GM13977 (cell line): ENCODE measurements around the gene ACP4.
"Not testable (repeated sequence)": the region's sequence is repeated elsewhere in the genome, so short reads cannot be mapped to it uniquely, and the experiment has no call there.

ENCODE experiments used
- DNase-seq: peaks from one replicate; pipeline ENCODE4 v3.0.0; 2012; ENCODE audit warnings: low spot score
- CTCF ChIP-seq: IDR thresholded peaks from 2 replicates; pipeline ENCODE4 v1.5.1; 2012; ENCODE audit warnings: mild to moderate bottlenecking, control low read depth; ENCODE audit not compliant: insufficient read depth; ENCODE audit errors: extremely low read depth, missing control alignments
- in situ Hi-C: fragments of 300-500 bp; cut with MboI; formaldehyde crosslinking; loops from one replicate; pipeline ENCODE4 v1.12.0; 2022; ENCODE audit warnings: low sequenced_read_pairs, low pct_unique_long_range_greater_than_20kb, mixed read lengths, inconsistent platforms; ENCODE audit not compliant: unreplicated experiment

The ACP4 gene

DNA sequence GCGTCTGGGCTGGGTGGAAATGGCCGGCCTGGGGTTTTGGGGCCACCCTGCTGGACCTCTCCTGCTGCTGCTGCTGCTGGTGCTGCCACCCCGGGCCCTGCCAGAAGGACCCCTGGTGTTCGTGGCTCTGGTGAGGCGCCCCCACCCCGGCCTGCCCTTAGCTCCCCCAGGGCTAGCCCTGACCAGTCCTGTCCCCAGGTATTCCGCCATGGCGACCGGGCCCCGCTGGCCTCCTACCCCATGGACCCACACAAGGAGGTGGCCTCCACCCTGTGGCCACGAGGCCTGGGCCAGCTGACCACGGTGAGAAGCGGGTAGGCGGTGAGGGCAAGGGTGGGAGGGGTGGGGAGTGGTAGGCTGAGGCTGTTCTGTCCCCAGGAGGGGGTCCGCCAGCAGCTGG, at the start of gene ACP4:
Gene ACP4, plus strand, starts transcription at position 20 of the 400 bp plus-strand sequence. Its CDS starts 0 bp downstream, at position 20.
- in situ Hi-C loops = loop anchor here (10.0 to 25.0 kb wide), 3 partner anchors 124 to 428 kb away; partner anchors contain the start of genes KLK4 and NAPSA
- no peak for TF ChIP-seq CTCF

GRCh38 chr19:50741179-50741933, 48.9 kb upstream of the ACP4 start:
- no peak for DNase-seq
- in situ Hi-C loops = no loop called here
- TF ChIP-seq CTCF = no peak

More for the DNA sequence above, at the start of gene ACP4:
- no peak for DNase-seq

DNA sequence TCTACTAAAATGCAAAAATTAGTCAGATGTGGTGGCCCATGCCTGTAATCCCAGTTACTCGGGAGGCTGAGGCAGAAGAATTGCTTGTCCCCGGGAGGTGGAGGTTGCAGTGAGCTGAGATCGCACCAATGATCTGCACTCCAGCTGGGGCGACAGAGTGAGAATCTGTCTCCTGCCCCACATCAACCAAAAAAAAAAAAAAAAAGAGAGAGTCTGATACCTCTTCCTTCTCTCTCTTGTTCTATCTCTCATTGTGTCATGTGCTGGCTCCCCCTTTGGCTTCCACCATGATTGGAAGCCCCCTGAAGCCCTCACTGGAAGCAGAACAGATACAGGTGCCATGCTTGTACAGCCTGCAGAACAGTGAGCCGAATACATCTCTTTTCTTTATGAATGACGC, 46.7 kb upstream of the ACP4 start:
- no peak for TF ChIP-seq CTCF
- no peak for DNase-seq
- in situ Hi-C loops = no loop called here

- no peak for DNase-seq
- TF ChIP-seq CTCF = no peak
- in situ Hi-C loops = no loop called here
These were observed 45.0 kb upstream of the ACP4 start for GRCh38 chr19:50745221-50745620.

GRCh38 chr19:50747141-50747540, 43.1 kb upstream of the ACP4 start:
- in situ Hi-C loops, DNase-seq: not testable (repeated sequence)

- DNase-seq = no peak
- in situ Hi-C loops = no loop called here
- no peak for TF ChIP-seq CTCF
These were observed 40.7 kb upstream of the ACP4 start for GRCh38 chr19:50749490-50749889.

DNA sequence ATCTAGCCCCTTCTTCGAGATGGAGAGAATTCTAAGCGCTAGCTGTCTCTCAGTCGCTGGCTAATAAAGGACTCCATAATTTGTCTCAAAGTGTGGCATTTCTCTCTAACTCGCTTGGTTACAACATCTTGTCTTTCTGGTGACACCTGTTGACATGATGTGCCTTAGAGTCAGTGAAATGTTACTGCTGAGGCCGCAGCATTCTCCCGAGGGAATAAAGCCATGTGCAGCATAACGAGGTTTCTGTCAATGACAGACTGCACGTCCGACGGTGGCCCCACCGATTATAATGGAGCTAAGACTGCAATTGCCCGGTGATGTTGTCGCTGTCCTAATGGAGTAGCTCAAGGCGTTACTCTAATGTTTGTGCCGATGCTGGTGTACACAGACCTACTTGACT, 40.2 kb upstream of the ACP4 start:
- in situ Hi-C loops = no loop called here
- TF ChIP-seq CTCF = no peak
- no peak for DNase-seq
